Measurements from ENCODE around the gene GAB2. TPM values are rescaled to one million over a fixed set of nuclear protein-coding genes. Genes with fewer than 3 reads are reported as not detected.

Gene GAB2
- total and polyA plus RNA-seq, 2 of the 13 experiments (the other 11 are each of a cell fraction or from before 2014, with no cell fraction given) = 4.1 to 8.6 TPM

DNA sequence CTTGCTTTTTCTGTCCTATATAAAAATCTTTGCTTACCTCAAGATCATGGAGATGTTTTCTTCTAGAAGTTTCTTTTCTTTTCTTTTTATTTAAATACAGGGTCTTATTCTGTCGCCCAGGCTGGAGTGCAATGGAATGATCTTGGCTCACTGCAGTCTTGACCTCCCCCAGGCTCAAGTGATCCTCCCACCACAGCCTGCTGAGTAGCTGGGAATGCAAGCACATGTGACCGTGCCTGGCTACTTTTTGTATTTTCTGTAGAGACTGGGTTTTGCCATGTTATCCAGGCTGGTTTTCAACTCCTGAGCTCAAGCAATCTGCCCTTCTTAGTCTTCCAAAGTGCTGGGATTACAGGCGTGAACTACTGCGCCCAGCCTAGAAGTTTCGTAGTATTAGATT, 183.6 kb downstream of the GAB2 start:
- DNase-seq (ENCODE audit: low spot score) (no peak), ATAC-seq (no peak), FAIRE-seq (no peak)
- H3K9ac ChIP-seq (ENCODE audit: insufficient read depth, low read depth, low read length) = no peak overlapping the region
- ChIA-PET CTCF (ENCODE audit: low intra/inter-chr PET ratio, low total read pairs) (no interaction called here), POLR2A (no interaction called here)
- H3K4me3 ChIP-seq (replicated peaks in 1 of 3; ENCODE audit: insufficient read depth in 1 of 3, low read depth in 2 of 3, low read length in 3 of 3) = no peak overlapping the region
- no peaks in the 10 kb centered on the region for H3K9me3 ChIP-seq (ENCODE audit: low read length)
- no peak overlapping the region for H3K4me2 ChIP-seq (ENCODE audit: low read depth, low read length)
- in situ Hi-C loops (cut with HindIII; ENCODE audit: extremely low pct_ligation_motif_present, low pct_unique_long_range_greater_than_20kb) (no loop called here), intact Hi-C loops (cut with micrococcal nuclease; ENCODE audit: unreplicated experiment) (no loop called here)
- H2AFZ ChIP-seq (ENCODE audit: low read length) = no peak overlapping the region
- 98% methylated on average over 5 of the region's 5 CpGs for WGBS (ENCODE audit: low lambda C conversion rate)
- no peaks in the 10 kb centered on the region for H4K20me1 ChIP-seq (ENCODE audit: insufficient read depth, low read length)
- no TSS peak for BruUV-seq (replicated peaks)
- H3K27me3 ChIP-seq (ENCODE audit: control insufficient read depth in 1 of 2, insufficient read depth in 2 of 2, low read length in 2 of 2) = no peaks in the 10 kb centered on the region
- H3K27ac ChIP-seq (ENCODE audit: extremely low read length, insufficient read depth, low read length) = no peak overlapping the region
- no peaks in the 10 kb centered on the region; a peak in 1 of 5 replicates for H3K36me3 ChIP-seq (replicated peaks in 1 of 2; ENCODE audit: control insufficient read depth in 1 of 2, insufficient read depth in 2 of 2, low read length in 2 of 2)
- H3K79me2 ChIP-seq (ENCODE audit: insufficient read depth, low read length) = no peaks in the 10 kb centered on the region
- peaks cover 15% of the 10 kb centered on the region for H3K4me1 ChIP-seq (ENCODE audit: insufficient read depth, low read length)
- TF ChIP-seq, protein P1, sequence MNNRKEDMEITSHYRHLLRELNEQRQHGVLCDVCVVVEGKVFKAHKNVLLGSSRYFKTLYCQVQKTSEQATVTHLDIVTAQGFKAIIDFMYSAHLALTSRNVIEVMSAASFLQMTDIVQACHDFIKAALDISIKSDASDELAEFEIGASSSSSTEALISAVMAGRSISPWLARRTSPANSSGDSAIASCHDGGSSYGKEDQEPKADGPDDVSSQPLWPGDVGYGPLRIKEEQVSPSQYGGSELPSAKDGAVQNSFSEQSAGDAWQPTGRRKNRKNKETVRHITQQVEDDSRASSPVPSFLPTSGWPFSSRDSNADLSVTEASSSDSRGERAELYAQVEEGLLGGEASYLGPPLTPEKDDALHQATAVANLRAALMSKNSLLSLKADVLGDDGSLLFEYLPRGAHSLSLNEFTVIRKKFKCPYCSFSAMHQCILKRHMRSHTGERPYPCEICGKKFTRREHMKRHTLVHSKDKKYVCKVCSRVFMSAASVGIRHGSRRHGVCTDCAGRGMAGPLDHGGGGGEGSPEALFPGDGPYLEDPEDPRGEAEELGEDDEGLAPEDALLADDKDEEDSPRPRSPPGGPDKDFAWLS (CRISPR knock-in tag; IDR thresholded peaks at IDR 0.05; ENCODE audit: borderline replicate concordance) = no peak
- TF ChIP-seq ZSCAN21 (CRISPR knock-in tag; IDR thresholded peaks at IDR 0.05; ENCODE audit: borderline replicate concordance) (no peak), ZMYM2 (CRISPR knock-in tag; IDR thresholded peaks at IDR 0.05) (no peak), CENPT (CRISPR knock-in tag; IDR thresholded peaks at IDR 0.05; ENCODE audit: low read depth) (no peak), ZNF329 (CRISPR knock-in tag; IDR thresholded peaks at IDR 0.05; ENCODE audit: low read depth) (no peak), KAT8 (CRISPR knock-in tag; IDR thresholded peaks at IDR 0.05) (no peak), ZNF543 (CRISPR knock-in tag; IDR thresholded peaks at IDR 0.05) (no peak)
- TF ChIP-seq, protein P2, sequence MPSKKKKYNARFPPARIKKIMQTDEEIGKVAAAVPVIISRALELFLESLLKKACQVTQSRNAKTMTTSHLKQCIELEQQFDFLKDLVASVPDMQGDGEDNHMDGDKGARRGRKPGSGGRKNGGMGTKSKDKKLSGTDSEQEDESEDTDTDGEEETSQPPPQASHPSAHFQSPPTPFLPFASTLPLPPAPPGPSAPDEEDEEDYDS (CRISPR knock-in tag; IDR thresholded peaks at IDR 0.05) = no peak
- TF ChIP-seq, protein P3, sequence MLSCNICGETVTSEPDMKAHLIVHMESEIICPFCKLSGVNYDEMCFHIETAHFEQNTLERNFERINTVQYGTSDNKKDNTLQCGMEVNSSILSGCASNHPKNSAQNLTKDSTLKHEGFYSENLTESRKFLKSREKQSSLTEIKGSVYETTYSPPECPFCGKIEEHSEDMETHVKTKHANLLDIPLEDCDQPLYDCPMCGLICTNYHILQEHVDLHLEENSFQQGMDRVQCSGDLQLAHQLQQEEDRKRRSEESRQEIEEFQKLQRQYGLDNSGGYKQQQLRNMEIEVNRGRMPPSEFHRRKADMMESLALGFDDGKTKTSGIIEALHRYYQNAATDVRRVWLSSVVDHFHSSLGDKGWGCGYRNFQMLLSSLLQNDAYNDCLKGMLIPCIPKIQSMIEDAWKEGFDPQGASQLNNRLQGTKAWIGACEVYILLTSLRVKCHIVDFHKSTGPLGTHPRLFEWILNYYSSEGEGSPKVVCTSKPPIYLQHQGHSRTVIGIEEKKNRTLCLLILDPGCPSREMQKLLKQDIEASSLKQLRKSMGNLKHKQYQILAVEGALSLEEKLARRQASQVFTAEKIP (CRISPR knock-in tag; IDR thresholded peaks at IDR 0.05; ENCODE audit: borderline replicate concordance) = no peak
- TF ChIP-seq, protein P4, sequence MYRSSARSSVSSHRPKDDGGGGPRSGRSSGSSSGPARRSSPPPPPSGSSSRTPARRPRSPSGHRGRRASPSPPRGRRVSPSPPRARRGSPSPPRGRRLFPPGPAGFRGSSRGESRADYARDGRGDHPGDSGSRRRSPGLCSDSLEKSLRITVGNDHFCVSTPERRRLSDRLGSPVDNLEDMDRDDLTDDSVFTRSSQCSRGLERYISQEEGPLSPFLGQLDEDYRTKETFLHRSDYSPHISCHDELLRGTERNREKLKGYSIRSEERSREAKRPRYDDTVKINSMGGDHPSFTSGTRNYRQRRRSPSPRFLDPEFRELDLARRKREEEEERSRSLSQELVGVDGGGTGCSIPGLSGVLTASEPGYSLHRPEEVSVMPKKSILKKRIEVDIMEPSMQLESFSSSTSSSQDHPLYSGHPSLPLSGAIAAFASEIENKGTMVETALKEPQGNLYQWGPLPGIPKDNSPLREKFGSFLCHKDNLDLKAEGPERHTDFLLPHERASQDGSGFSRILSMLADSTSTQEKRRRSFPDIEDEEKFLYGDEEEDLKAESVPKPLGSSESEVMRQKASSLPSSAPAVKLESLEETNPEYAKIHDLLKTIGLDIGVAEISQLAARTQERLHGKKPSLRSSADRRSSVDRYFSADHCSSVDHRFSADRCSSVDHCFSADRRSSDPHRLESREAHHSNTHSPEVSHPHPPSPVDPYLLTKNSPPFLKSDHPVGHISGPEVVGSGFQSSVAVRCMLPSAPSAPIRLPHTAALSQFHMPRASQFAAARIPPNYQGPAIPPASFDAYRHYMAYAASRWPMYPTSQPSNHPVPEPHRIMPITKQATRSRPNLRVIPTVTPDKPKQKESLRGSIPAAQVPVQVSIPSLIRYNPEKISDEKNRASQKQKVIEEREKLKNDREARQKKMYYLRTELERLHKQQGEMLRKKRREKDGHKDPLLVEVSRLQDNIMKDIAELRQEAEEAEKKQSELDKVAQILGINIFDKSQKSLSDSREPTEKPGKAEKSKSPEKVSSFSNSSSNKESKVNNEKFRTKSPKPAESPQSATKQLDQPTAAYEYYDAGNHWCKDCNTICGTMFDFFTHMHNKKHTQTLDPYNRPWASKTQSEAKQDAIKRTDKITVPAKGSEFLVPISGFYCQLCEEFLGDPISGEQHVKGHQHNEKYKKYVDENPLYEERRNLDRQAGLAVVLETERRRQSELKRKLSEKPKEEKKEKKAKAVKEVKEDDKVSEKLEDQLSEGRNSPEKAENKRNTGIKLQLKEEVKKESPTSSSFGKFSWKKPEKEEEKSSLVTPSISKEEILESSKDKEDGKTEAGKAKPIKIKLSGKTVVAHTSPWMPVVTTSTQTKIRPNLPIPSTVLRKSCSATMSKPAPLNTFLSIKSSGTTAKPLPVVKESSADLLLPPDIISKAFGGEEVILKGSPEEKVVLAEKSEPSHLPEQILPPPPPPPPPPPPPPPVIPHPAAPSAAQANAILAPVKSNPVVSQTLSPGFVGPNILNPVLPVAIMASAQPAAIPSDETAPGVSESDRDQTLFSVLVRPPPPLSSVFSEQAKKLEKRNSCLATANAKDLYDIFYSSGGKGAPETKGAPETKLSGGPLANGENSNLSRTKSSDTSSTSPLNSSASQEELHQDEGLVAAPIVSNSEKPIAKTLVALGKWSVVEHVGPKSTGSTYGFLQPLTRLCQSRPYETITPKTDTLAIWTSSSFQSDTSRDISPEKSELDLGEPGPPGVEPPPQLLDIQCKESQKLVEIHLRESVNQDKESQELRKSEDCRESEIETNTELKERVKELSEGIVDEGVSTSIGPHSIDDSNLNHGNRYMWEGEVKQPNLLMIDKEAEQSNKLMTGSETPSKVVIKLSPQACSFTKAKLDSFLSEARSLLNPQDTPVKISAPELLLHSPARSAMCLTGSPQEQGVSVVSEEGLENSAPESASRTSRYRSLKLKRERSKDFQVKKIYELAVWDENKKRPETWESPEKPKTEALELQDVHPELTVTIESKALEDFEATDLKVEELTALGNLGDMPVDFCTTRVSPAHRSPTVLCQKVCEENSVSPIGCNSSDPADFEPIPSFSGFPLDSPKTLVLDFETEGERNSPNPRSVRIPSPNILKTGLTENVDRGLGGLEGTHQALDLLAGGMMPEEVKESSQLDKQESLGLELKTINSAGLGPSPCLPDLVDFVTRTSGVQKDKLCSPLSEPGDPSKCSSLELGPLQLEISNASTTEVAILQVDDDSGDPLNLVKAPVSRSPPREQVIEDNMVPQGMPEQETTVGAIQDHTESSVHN (CRISPR knock-in tag; IDR thresholded peaks at IDR 0.05) = no peak
